Tibial nerve (tissue), 4 donors: ENCODE data around the gene MAPRE2. TPM values are rescaled to one million over a fixed set of nuclear protein-coding genes. Genes with fewer than 3 reads are reported as not detected.
A peak's percentile ranks its signal among the peaks of the same experiment; 100 is the strongest.

Experiments used
- DNase-seq, 2 donors: peaks; one replicate each; pipeline ENCODE4 v3.0.0-alpha.2; 2019; ENCODE audit warnings: low spot score in 2 of 2
- H3K27ac ChIP-seq, 4 donors: fragments of 200-600 bp; sonication (generic) in 3 of 4; one replicate each; pipeline ENCODE4 v1.5.1; 2017 to 2019; ENCODE audit warnings: mild to moderate bottlenecking in 1 of 4
- H3K27me3 ChIP-seq, 2 donors: fragments of 200-600 bp; sonication (generic) in 1 of 2; one replicate each; pipeline versions ENCODE4 v1.5.1 to v1.6.0; 2017 to 2019
- H3K36me3 ChIP-seq, 3 donors: fragments of 200-600 bp; sonication (generic); one replicate each; pipeline ENCODE4 v1.5.1; 2018 to 2019
- H3K4me1 ChIP-seq, 4 donors: fragments of 200-600 bp; sonication (generic) in 3 of 4; one replicate each; pipeline ENCODE4 v1.5.1; 2017 to 2019
- H3K4me3 ChIP-seq, 4 donors: fragments of 200-600 bp; sonication (generic) in 3 of 4; one replicate each; pipeline ENCODE4 v1.5.1; 2017 to 2019; ENCODE audit warnings: mild to moderate bottlenecking in 1 of 4, moderate library complexity in 1 of 4
- H3K9me3 ChIP-seq, 4 donors: fragments of 200-600 bp; sonication (generic) in 3 of 4; one replicate each; pipeline ENCODE4 v1.5.1; 2017 to 2019
- EP300 ChIP-seq, 2 donors: sonication (generic); formaldehyde crosslinking; IDR thresholded peaks; one replicate each; pipeline ENCODE4 v1.6.1; 2017; ENCODE audit warnings: antibody characterized with exemption in 2 of 2, mild to moderate bottlenecking in 1 of 2
- POLR2A ChIP-seq, 2 donors: fragments of 450-650 bp; IDR thresholded peaks; one replicate each; pipeline ENCODE4 v1.6.1; 2017; ENCODE audit warnings: antibody characterized with exemption in 2 of 2, mild to moderate bottlenecking in 2 of 2, moderate library complexity in 2 of 2
- WGBS, 2 donors: methylation state at CpG; one replicate each; pipeline ENCODE4 v1.1.5; 2018; 5-methylcytosine and 5-hydroxymethylcytosine counted together
- total RNA-seq, 4 donors: library from RNA; depleted of rRNA; stranded (reverse); fragments of >200 nt; gene quantifications; one replicate each; pipeline ENCODE4 v1.1.0, GENCODE V29; 2016
- TF ChIP-seq, protein P1 (sequence below), 5 experiments: fragments of 200-600 bp in 3 of 5; fragments of 450-650 bp in 2 of 5; sonication (generic) in 3 of 5; IDR thresholded peaks; one replicate each; pipeline ENCODE4 v1.5.1; 2016 to 2019; ENCODE audit warnings: antibody characterized with exemption in 5 of 5, mild to moderate bottlenecking in 3 of 5, moderate library complexity in 2 of 5

Gene MAPRE2
- total RNA-seq, 4 donors from 2014 or later, result 18.9 to 33.3 (median 29.4) TPM

DNA sequence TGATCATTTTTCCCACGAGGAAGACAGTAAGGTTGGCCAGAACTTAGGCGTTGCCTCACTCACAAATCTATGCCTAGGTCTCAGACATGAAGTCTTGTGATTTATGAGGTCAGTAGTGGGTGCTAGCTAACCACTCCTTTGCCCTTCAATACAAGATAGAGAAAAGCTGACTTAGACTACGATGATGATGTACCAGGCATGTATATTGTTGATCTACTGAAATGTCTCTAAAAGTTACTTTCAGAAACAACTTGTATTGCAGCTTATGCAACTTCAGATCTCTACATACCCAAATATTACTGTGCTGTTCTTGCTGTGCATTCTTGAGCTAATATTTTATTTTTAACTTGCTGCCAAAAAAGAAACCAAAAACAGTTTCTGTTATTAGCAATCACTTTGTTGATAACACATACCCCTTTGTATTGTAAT, 30.6 kb downstream of the MAPRE2 start:
- no peaks in the 10 kb centered on the region for H3K9me3 ChIP-seq
- peaks cover 0 to 46% (median 6%) of the 10 kb centered on the region in 4 donors for H3K4me1 ChIP-seq
- peak overlapping the region in 3 of 4 donors; percentile 5 to 60 (median 59) for H3K27ac ChIP-seq

DNA sequence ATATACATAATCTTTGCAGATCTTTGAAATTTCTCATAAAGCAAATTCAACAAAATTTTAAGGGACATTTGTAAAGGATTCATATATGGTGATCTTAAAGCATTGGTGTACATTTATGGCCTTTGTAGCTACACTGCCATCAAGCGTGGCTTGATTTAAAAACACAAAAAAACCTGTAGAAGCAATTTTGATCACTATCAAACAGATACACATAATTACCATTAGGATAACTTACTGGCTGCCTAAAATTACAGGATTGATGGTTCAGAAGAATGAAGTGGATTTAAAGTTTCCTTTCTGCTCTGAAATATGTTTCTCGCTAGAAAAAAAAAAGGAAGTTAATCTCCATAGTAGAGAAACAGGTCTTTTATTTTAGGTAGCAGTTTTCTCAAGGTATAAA, 31.4 kb downstream of the MAPRE2 start:
- Histone ChIP-seq H3K4me3 (no peak overlapping the region), H3K36me3 (peaks cover 0 to 7% (median 0%) of the 10 kb centered on the region in 3 donors), H3K9me3 (no peaks in the 10 kb centered on the region), H3K4me1 (peaks cover 0 to 49% (median 6%) of the 10 kb centered on the region in 4 donors), H3K27me3 (no peaks in the 10 kb centered on the region), H3K27ac (peak overlapping the region in 2 of 4 donors; percentile 21 to 60)
- 86% methylated on average over 2 of the region's 2 CpGs for WGBS, 2 donors
- no peak for DNase-seq
- TF ChIP-seq, protein P1, sequence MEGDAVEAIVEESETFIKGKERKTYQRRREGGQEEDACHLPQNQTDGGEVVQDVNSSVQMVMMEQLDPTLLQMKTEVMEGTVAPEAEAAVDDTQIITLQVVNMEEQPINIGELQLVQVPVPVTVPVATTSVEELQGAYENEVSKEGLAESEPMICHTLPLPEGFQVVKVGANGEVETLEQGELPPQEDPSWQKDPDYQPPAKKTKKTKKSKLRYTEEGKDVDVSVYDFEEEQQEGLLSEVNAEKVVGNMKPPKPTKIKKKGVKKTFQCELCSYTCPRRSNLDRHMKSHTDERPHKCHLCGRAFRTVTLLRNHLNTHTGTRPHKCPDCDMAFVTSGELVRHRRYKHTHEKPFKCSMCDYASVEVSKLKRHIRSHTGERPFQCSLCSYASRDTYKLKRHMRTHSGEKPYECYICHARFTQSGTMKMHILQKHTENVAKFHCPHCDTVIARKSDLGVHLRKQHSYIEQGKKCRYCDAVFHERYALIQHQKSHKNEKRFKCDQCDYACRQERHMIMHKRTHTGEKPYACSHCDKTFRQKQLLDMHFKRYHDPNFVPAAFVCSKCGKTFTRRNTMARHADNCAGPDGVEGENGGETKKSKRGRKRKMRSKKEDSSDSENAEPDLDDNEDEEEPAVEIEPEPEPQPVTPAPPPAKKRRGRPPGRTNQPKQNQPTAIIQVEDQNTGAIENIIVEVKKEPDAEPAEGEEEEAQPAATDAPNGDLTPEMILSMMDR (IDR thresholded peaks at IDR 0.05), result no peak

More for the DNA sequence above, 30.6 kb downstream of the MAPRE2 start:
- no peak for DNase-seq
- 41 to 46% methylated on average over 3 of the region's 3 CpGs for WGBS, 2 donors
- H3K27me3 ChIP-seq, result no peaks in the 10 kb centered on the region
- no peak for TF ChIP-seq EP300 (IDR thresholded peaks at IDR 0.05)
- TF ChIP-seq, protein P1 (IDR thresholded peaks at IDR 0.05), result no peak
- no peak for TF ChIP-seq POLR2A (IDR thresholded peaks at IDR 0.05)
- H3K4me3 ChIP-seq, result no peak overlapping the region
- peaks cover 0 to 7% (median 0%) of the 10 kb centered on the region in 3 donors for H3K36me3 ChIP-seq

DNA sequence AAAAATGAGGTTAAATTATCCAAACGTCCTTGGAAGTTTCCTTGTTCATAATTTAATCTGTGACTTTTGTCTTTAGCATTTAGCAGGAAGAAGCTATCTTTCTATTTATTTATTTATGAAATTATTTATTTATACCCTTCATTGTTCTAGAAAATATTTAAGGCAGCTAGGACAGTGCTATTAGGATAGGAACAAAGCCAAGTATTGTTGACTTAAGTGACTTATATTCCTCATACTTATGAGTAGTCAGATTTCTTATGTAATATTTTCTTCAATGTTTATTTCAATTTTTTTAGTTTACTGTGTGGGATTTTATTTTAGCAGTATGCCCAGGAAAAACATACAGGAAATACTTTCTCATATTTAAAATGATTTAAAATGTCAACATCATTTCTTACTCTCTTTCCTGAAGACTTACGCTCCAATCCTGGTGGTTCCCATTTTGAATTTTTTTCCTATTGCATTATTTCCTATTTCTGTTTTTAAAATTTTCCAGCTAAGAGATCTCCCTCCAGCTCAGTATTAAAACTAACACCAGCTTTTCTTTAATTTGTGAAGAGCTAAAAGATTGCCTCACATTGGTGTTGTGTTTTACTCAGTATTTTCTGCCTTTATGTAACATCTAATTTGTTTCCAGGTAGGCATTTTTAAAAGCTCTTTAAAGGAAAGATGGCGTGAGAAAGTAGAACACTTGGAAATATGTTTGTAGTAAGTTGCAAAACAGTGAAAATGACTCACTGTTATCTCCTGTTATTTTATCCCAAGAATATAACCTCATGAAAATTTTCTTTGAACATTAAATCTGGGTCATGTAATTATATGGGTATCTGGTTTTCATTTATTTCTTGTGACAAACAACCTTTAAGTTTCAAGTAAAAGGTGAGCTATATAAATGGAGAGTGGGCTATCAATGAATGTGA, 32.2 kb downstream of the MAPRE2 start:
- Histone ChIP-seq H3K4me1 (peaks cover 0 to 49% (median 6%) of the 10 kb centered on the region in 4 donors), H3K27me3 (no peaks in the 10 kb centered on the region), H3K36me3 (peaks cover 0 to 7% (median 0%) of the 10 kb centered on the region in 3 donors), H3K9me3 (no peaks in the 10 kb centered on the region), H3K27ac (peak overlapping the region in 2 of 4 donors; percentile 21 to 28), H3K4me3 (no peak overlapping the region)
- TF ChIP-seq, protein P1 (IDR thresholded peaks at IDR 0.05), result no peak
- TF ChIP-seq POLR2A (IDR thresholded peaks at IDR 0.05), result no peak
- no peak for TF ChIP-seq EP300 (IDR thresholded peaks at IDR 0.05)
- WGBS, 2 donors, result 53 to 54% methylated on average over 3 of the region's 3 CpGs
- DNase-seq, result no peak

DNA sequence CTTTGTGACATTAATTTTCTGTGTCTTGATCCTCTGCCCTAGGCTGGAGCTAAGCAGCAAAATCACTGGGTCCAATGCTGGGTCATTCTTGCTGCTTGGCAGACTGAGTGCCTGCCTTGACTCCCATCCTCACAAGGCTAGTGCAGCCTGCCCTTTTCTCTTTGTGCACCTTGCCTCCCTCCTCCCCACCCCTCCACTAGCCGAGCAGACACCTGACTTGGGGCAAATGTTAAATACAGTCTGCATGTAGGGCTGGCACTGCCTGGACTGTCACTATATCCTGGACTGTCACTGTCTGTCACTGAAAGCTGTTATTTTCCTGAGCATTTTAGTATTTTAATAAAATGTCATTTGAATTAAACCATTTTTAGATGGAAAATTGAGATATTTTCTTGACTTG, 33.4 kb downstream of the MAPRE2 start:
- DNase-seq, result no peak
- TF ChIP-seq, protein P1 (IDR thresholded peaks at IDR 0.05), result no peak
- TF ChIP-seq POLR2A (IDR thresholded peaks at IDR 0.05), result no peak
- no peak for TF ChIP-seq EP300 (IDR thresholded peaks at IDR 0.05)
- WGBS, 2 donors, result 50 to 68% methylated on average over 1 of the region's 1 CpG
- H3K36me3 ChIP-seq, result peaks cover 0 to 7% (median 0%) of the 10 kb centered on the region in 3 donors
- H3K4me1 ChIP-seq, result peaks cover 0 to 49% (median 6%) of the 10 kb centered on the region in 4 donors
- H3K27me3 ChIP-seq, result no peaks in the 10 kb centered on the region
- peak overlapping the region in 1 of 4 donors; percentile 0 for H3K27ac ChIP-seq
- no peaks in the 10 kb centered on the region for H3K9me3 ChIP-seq
- no peak overlapping the region for H3K4me3 ChIP-seq

DNA sequence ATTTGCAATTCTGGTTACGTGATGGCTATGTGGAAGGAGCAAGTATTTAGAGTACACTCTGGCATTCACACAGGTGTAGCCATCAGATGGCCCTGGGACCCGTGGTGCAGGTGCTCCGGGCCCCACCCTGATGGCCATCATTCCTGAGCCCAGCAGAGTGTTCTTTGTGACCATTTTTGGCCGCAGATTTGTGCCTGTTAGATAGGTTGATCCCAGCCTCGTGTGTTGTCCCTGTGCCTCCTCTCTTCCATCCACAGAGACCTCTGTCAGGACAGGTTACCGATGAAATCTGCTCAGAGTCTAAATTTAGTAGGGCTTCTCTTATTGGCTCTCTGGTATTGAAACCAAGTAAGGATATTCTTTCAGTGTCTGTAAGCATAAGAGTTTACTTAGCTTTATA, 33.9 kb downstream of the MAPRE2 start:
- TF ChIP-seq, protein P1 (IDR thresholded peaks at IDR 0.05), result no peak
- TF ChIP-seq POLR2A (IDR thresholded peaks at IDR 0.05) (no peak), EP300 (IDR thresholded peaks at IDR 0.05) (no peak)
- H3K27ac ChIP-seq, result peak overlapping the region in 1 of 4 donors; percentile 0
- no peaks in the 10 kb centered on the region for H3K9me3 ChIP-seq
- no peak overlapping the region for H3K4me3 ChIP-seq
- peaks cover 0 to 49% (median 6%) of the 10 kb centered on the region in 4 donors for H3K4me1 ChIP-seq
- peaks cover 0 to 7% (median 0%) of the 10 kb centered on the region in 3 donors for H3K36me3 ChIP-seq
- 80 to 86% methylated on average over 6 of the region's 6 CpGs for WGBS, 2 donors
- no peak for DNase-seq
- no peaks in the 10 kb centered on the region for H3K27me3 ChIP-seq
